HG02798 (cell line): ENCODE measurements around the gene MFSD12.

Experiments used
- ATAC-seq: cut with Tn5 transposase; IDR thresholded peaks from one replicate; pipeline ENCODE4 v1.9.1; 2021; ENCODE audit warnings: mild to moderate bottlenecking; ENCODE audit not compliant: unreplicated experiment, poor library complexity

The MFSD12 gene

GRCh38 chr19:3494559-3494958, 62.8 kb downstream of the MFSD12 start:
- ATAC-seq, result no peak
